ENCODE data around the gene UGT1A6. TPM values are rescaled to one million over a fixed set of nuclear protein-coding genes. Genes with fewer than 3 reads are reported as not detected.
"Not testable (repeated sequence)": the region's sequence is repeated elsewhere in the genome, so short reads cannot be mapped to it uniquely, and the experiment has no call there.

The UGT1A6 gene
- total RNA-seq (2014; rRNA removed) (2.0 and 2.2 TPM in 2 replicates), Bru-seq, nascent RNA (not detected), BruChase-seq, experiment 1, labeled RNA remaining after a 6-hour chase (percentile 25 among the genes with signal in this experiment), BruChase-seq, experiment 2, labeled RNA remaining after a 2-hour chase (percentile 13 among the genes with signal in this experiment)
- long read RNA-seq, partial matches to known transcripts, result 0 of 1 reads
- long read RNA-seq, other reads (novel, unspliced or antisense), result 1 of 1 reads

- Histone ChIP-seq H3K36me3 (ENCODE audit: low read depth, low read length) (no peaks in the 10 kb centered on the region), H2AFZ (ENCODE audit: low read length) (no peak within 1 kb of the TSS), H3K4me2 (ENCODE audit: low read length) (no peak within 1 kb of the TSS), H4K20me1 (ENCODE audit: low read length) (no peaks in the 10 kb centered on the region), H3K4me3 (ENCODE audit: low read length) (no peak within 1 kb of the TSS), H3K9me2 (replicated peaks; ENCODE audit: low read length) (no peaks in the 10 kb centered on the region), H3K79me2 (ENCODE audit: low read length) (no peaks in the 10 kb centered on the region), H3K9me3 (ENCODE audit: low read length) (no peaks in the 10 kb centered on the region), H3K27ac (ENCODE audit: low read length) (no peak within 1 kb of the TSS), H3K4me1 (ENCODE audit: insufficient read depth, low read length) (peaks cover 38% of the 10 kb centered on the region), H3K9ac (ENCODE audit: low read length) (no peak within 1 kb of the TSS), H3F3A (ENCODE audit: low read length, unreplicated experiment) (no peaks in the 10 kb centered on the region), H3K27me3 (ENCODE audit: low read length) (no peaks in the 10 kb centered on the region)
- no peak for ATAC-seq
- ChIA-PET CTCF (no interaction called here), POLR2A (ENCODE audit: unreplicated experiment) (no interaction called here)
- intact Hi-C loops (cut with micrococcal nuclease), result no loop called here
- no TSS peak for BruUV-seq (replicated peaks)
- TF ChIP-seq EZH2 (IDR thresholded peaks at IDR 0.05; ENCODE audit: low read length, unreplicated experiment), result no peak
- TF ChIP-seq, protein P1, sequence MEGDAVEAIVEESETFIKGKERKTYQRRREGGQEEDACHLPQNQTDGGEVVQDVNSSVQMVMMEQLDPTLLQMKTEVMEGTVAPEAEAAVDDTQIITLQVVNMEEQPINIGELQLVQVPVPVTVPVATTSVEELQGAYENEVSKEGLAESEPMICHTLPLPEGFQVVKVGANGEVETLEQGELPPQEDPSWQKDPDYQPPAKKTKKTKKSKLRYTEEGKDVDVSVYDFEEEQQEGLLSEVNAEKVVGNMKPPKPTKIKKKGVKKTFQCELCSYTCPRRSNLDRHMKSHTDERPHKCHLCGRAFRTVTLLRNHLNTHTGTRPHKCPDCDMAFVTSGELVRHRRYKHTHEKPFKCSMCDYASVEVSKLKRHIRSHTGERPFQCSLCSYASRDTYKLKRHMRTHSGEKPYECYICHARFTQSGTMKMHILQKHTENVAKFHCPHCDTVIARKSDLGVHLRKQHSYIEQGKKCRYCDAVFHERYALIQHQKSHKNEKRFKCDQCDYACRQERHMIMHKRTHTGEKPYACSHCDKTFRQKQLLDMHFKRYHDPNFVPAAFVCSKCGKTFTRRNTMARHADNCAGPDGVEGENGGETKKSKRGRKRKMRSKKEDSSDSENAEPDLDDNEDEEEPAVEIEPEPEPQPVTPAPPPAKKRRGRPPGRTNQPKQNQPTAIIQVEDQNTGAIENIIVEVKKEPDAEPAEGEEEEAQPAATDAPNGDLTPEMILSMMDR (conservative IDR thresholded peaks at IDR 0.05; ENCODE audit: low read depth, low read length), result no peak
- no peak for TF ChIP-seq EZH2phosphoT487 (IDR thresholded peaks at IDR 0.05; ENCODE audit: borderline replicate concordance, low read length)
- no peak for DNase-seq
Observed at GRCh38 chr2:233692648-233693047, at the start of gene UGT1A6. Gene UGT1A6 (plus strand): TSS chr2:233692890. CDS start chr2:233693005, 115 bp downstream.

DNA sequence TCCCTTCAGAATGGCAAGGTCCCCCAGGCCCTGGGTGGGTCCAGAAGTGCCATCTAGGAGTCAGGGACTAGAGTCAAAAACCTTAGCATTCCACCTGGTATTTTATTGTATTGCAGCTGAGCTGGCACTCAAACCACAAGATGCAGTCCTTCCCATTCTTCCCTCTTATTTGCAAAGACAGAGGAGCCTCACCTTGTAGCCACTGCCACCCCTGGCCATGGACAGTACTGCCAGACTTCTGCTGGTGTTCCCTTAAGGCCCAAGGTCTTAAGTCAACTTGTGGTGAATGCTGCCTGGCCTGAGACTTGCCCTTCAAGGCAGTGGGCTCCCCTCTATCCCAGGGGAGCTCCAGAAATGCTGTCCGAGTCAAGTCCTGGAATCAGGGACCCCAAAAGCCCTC, 49.6 kb upstream of the UGT1A6 start:
- ChIA-PET POLR2A (ENCODE audit: unreplicated experiment) (no interaction called here), CTCF (no interaction called here)
- Histone ChIP-seq H3K36me3 (ENCODE audit: low read depth, low read length) (no peaks in the 10 kb centered on the region; the same call in 1 of the 2 replicates), H3K9me3 (ENCODE audit: low read length) (no peaks in the 10 kb centered on the region), H3K4me2 (ENCODE audit: low read length) (no peak overlapping the region), H3K4me1 (ENCODE audit: insufficient read depth, low read length) (no peaks in the 10 kb centered on the region), H3K4me3 (ENCODE audit: low read length) (no peak overlapping the region), H3K27me3 (ENCODE audit: low read length) (no peaks in the 10 kb centered on the region), H3F3A (ENCODE audit: low read length, unreplicated experiment) (no peaks in the 10 kb centered on the region), H3K9me2 (replicated peaks; ENCODE audit: low read length) (no peaks in the 10 kb centered on the region), H3K9ac (ENCODE audit: low read length) (no peak overlapping the region), H2AFZ (ENCODE audit: low read length) (no peak overlapping the region), H3K79me2 (ENCODE audit: low read length) (no peaks in the 10 kb centered on the region), H4K20me1 (ENCODE audit: low read length) (no peaks in the 10 kb centered on the region), H3K27ac (ENCODE audit: low read length) (no peak overlapping the region)
- DNase-seq, result peak; percentile 54
- TF ChIP-seq, protein P1 (conservative IDR thresholded peaks at IDR 0.05; ENCODE audit: low read depth, low read length), result peak; percentile 48; the same call in 1 of the 2 replicates
- no peak for TF ChIP-seq EZH2phosphoT487 (IDR thresholded peaks at IDR 0.05; ENCODE audit: borderline replicate concordance, low read length)
- no peak for TF ChIP-seq EZH2 (IDR thresholded peaks at IDR 0.05; ENCODE audit: low read length, unreplicated experiment)
- ATAC-seq, result peak; percentile 50; the same call in 1 of the 2 replicates
- BruUV-seq (replicated peaks), result no TSS peak
- intact Hi-C loops (cut with micrococcal nuclease), result no loop called here

GRCh38 chr2:233646033-233646432, 46.7 kb upstream of the UGT1A6 start:
- H3K79me2 ChIP-seq (ENCODE audit: low read length); CTCF ChIA-PET; H3K27me3 ChIP-seq (ENCODE audit: low read length); H3K27ac ChIP-seq (ENCODE audit: low read length); BruUV-seq (replicated peaks); H3K9ac ChIP-seq (ENCODE audit: low read length); H2AFZ ChIP-seq (ENCODE audit: low read length); H4K20me1 ChIP-seq (ENCODE audit: low read length); H3K9me3 ChIP-seq (ENCODE audit: low read length); H3K36me3 ChIP-seq (ENCODE audit: low read depth, low read length); ATAC-seq; H3F3A ChIP-seq (ENCODE audit: low read length, unreplicated experiment); POLR2A ChIA-PET (ENCODE audit: unreplicated experiment); H3K4me1 ChIP-seq (ENCODE audit: insufficient read depth, low read length); H3K4me2 ChIP-seq (ENCODE audit: low read length); intact Hi-C loops (cut with micrococcal nuclease); H3K9me2 ChIP-seq (replicated peaks; ENCODE audit: low read length); H3K4me3 ChIP-seq (ENCODE audit: low read length); DNase-seq: not testable (repeated sequence)

Measured in PC-3 (cell line).